SIG-M5 treated with dmso at 0.1 percent for 504 hours (cell line): Measurements from ENCODE around the gene CCDC175.
A peak's percentile ranks its signal among the peaks of the same experiment; 100 is the strongest.

Experiments
- DNase-seq: peaks from one replicate; lab custom pipeline; 2025; ENCODE audit not compliant: unreplicated experiment; lab: John Stamatoyannopoulos, UW

The CCDC175 gene

GRCh38 chr14:59540852-59541251 lies 35.8 kb downstream of the CCDC175 start:
- no peak for DNase-seq

GRCh38 chr14:59538936-59539335 lies 37.7 kb downstream of the CCDC175 start:
- no peak for DNase-seq

- DNase-seq, result no peak
Observed at GRCh38 chr14:59537476-59537875, 39.1 kb downstream of the CCDC175 start.

GRCh38 chr14:59534361-59534987 lies 42.1 kb downstream of the CCDC175 start:
- DNase-seq, result no peak

GRCh38 chr14:59532419-59532818 lies 44.2 kb downstream of the CCDC175 start:
- DNase-seq, result no peak

- no peak for DNase-seq
Observed at GRCh38 chr14:59530349-59530748, 46.3 kb downstream of the CCDC175 start.

- no peak for DNase-seq
Observed at GRCh38 chr14:59529189-59529588, 47.4 kb downstream of the CCDC175 start.

- no peak for DNase-seq
Observed at GRCh38 chr14:59520224-59520623, 56.4 kb downstream of the CCDC175 start.

GRCh38 chr14:59511916-59512575 lies 64.6 kb downstream of the CCDC175 start:
- no peak for DNase-seq

- DNase-seq, result no peak
Observed at GRCh38 chr14:59510966-59511365, 65.6 kb downstream of the CCDC175 start.

GRCh38 chr14:59510001-59510400 lies 66.6 kb downstream of the CCDC175 start:
- no peak for DNase-seq

- DNase-seq, result no peak
Observed at GRCh38 chr14:59509101-59509500, 67.5 kb downstream of the CCDC175 start.

- DNase-seq, result no peak
Observed at GRCh38 chr14:59507752-59508103, 68.9 kb downstream of the CCDC175 start.

- peak; percentile 55 for DNase-seq
Observed at GRCh38 chr14:59507063-59507751, 69.4 kb downstream of the CCDC175 start.

GRCh38 chr14:59503256-59503655 lies 73.4 kb downstream of the CCDC175 start:
- DNase-seq, result no peak

- DNase-seq, result no peak
Observed at GRCh38 chr14:59500732-59501131, 75.9 kb downstream of the CCDC175 start.

GRCh38 chr14:59492384-59492783 lies 84.2 kb downstream of the CCDC175 start:
- no peak for DNase-seq

GRCh38 chr14:59490756-59491155 lies 85.9 kb downstream of the CCDC175 start:
- DNase-seq, result no peak

GRCh38 chr14:59484639-59485175 lies 91.9 kb downstream of the CCDC175 start:
- DNase-seq, result peak; percentile 29

- DNase-seq, result peak; percentile 89
Observed at GRCh38 chr14:59483819-59484638, 92.6 kb downstream of the CCDC175 start, which contains the start of the genes JKAMP and L3HYPDH. TSS of gene JKAMP (plus strand) at chr14:59484517. CDS start at chr14:59484590, 73 bp downstream. TSS of gene L3HYPDH (minus strand) at chr14:59484408. CDS start at chr14:59484316, 92 bp downstream.

- no peak for DNase-seq
Observed at GRCh38 chr14:59483363-59483762, 93.2 kb downstream of the CCDC175 start.
